HT1080 (cell line): ENCODE measurements around the gene EXOSC7. TPM values are rescaled to one million over a fixed set of nuclear protein-coding genes. Genes with fewer than 3 reads are reported as not detected.

ENCODE experiments used
- DNase-seq: peaks from one replicate; pipeline ENCODE4 v3.0.0-alpha.2; 2015; ENCODE audit warnings: low read depth
- total RNA-seq: library from RNA; depleted of rRNA; stranded (reverse); fragments of >200 nt; shearing (Covaris generic); gene quantifications from 2 replicates; pipeline ENCODE4 v1.2.3, GENCODE V29; 2014

Gene EXOSC7
- total RNA-seq, 1 experiment from 2014 or later = 71.0 TPM

DNA sequence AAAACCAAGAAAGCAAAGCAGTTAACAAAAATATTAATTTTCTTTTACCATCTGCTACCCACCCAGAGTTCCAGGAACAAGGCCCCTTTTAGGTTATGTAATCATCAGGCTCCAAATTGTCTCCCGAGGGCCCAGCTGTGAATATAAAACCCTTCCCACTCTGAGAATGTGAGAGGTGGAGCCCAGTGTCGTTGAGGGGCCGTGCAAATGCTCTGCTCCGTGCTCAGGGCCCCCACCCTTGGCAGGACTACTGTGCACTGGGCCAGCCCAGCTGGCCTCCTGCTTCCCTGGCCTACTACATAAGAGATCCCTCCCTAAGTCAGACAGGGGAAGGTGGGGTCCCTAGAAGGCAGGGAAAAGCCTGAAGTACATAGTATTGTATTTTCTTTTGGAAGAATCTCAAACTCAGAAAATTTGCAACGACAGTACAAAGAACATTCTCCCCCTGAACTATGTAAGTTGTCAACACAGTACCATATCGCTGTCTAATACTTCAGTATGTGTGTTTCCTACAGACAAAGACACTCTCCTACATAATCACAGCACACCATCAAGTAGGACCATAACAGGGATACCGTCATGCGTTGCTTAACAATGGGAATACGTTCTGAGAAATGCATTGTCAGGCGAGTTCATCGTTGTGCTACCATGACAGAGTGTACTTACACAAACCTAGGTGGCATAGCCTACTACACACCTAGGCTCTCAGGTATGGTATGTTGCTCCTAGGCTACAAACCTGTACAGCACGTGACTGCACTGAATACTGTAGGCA, 45.7 kb downstream of the EXOSC7 start:
- DNase-seq = no peak

DNA sequence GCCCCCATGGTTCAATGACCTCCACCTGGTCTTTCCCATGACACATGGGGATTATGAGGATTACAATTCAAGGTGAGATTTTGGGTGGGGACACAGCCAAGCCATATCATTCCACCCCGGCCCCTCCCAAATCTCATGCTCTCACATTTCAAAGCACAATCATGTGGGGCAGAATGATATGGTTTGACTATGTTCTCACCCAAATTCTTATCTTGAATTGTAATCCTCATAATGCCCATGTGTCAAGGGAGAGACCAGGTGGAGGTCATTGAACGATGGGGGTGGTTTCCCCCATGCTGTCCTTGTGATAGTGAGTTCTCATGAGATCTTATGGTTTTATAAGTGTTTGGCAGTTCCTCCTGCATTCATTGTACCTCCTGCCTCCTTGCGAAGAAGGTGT, 47.6 kb downstream of the EXOSC7 start:
- no peak for DNase-seq

DNA sequence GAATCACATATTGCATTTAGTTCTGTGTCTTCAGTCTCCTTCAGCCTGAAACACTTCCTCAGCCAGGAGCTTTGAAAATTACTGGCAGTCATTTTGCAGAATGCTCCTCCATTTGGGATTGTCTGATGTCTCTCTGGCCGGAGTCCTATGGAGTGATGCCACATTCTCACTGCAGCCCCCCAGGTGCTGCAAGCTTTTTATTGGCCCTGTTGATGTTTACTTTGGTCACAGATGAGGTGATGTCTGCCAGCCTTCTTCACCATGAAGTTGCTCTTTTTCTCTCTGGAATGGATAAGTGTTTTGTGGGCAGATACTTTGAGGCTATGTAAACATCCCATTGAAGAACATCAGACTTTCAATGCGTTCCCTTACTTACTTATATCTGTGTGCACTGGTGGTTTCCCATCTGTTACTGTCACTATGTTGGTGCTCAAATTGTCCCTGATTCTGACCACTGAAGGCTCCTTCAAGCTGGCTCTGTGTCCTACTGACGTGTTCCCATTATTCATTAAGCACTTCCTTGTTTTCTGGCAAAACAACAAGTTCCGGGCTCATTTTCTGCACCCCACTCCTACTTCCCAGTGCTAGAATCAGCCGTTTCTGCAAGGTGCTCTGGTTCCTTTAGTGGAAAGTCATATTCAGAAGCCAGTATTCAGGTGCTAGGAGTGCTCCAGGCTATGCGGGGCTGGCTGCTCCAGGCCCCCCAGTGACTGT, 48.7 kb downstream of the EXOSC7 start:
- no peak for DNase-seq

DNA sequence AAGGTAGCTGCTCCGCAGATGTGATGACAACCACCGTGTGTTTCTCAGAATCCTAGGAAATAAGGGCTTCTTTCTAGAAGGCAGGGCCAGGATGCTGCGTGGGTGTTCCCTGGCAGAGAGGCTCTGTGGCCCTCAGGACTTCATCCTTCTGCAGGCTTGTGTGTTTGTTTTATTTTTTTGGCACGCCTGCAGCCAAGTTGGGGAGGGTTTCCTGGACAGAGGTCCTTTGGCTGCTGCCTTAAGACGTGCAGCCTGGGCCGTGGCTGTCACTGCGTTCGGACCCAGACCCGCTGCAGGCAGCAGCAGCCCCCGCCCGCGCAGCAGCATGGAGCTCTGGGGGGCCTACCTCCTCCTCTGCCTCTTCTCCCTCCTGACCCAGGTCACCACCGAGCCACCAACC, 50.0 kb downstream of the EXOSC7 start, which contains the start of gene CLEC3B:
TSS of gene CLEC3B (plus strand) at position 266 of the 400 bp plus-strand sequence. CDS start at position 326, 60 bp downstream.
- DNase-seq = no peak

DNA sequence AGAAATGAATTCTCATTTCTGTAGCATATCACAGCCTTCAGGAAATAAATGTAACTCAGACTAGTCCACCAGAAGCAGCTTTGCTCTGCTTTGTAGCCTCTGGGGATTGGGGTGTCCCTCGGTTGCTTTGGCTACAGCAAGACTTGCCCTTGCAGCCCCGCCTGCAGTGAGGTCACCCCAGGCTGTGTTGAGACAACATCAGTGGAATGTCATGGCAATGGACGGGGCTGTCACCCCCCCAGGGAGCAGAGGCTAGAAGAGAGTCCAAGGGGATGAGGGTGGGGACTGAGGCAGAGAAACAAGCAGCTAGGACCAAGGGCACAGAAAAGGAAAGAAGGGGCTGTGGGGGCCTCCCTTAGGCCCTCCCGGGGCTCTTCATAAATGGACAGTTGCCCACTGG, 50.9 kb downstream of the EXOSC7 start:
- DNase-seq = no peak

DNA sequence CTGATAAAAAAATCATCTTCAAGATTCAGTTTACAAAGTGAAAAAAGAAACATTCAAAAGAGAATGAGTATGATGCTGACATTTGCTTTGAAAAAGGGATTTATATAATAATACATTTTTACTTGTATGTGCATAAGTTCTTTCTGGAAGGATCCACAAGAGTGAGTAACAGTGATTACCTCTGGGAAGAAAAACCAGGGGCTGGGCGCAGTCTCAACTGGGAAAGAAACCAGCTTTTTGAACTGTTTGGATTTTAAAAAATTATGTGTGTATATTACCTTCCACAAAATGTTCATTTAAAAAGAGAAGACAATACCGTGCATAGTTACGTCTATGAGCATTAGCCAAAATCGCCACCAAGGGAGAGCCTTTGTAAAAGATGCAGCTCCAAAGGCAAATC, 51.4 kb downstream of the EXOSC7 start:
- no peak for DNase-seq

DNA sequence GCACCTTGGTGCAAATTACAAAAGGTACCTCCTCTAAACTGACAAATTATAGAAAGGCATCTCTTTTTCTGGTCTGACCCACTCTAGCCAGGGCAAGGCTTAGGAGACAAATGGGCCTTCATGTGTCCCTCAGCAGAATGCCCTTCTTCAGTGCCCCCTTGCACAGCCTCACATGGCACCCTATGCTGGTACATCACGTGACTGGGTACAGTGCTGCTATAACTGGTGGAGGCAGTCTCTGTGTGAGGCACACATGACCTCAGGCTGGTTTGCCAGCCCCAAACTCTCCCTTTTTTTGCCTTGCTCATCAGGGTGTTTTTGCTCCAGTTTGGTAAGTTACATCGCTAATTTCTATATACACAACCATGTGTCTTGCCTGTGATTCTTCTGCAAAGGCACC, 53.2 kb downstream of the EXOSC7 start:
- DNase-seq = no peak

DNA sequence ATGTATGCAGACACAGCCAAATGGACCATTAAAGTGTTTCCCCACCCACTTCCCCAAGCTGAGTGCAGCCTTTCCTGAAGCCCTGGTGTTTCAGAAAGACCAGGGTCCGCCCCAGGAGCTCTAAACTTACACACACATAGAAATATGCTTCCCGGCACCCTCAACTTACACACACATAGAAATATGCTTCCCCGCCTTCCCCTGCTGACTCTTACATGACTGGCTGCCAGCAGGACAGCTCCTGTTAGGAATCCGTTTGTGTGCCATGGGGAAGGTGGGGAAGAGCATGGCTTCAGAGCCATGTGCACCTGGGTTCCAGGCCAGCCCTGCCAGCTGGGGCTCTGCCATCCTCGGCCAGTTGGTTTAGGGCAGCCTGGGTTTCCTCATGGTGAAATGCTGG, 53.6 kb downstream of the EXOSC7 start:
- peak; percentile 21 for DNase-seq

DNA sequence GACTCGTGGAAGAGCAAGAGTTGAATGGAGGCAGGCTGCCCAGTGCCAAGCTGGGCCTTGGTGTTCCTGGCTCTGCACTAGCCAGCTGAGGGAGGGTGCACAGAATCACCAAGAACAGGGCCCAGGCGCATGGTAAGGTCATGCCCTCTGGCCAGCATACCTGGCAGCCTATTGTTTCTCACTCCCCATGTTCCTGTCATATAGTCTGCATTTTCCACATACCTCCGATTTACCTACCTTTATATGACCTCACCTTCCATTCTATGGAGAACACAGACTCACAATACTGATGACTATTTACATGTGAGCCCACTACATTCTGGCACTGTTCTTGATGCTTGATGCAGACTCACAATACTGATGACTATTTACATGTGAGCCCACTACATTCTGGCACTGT, 55.5 kb downstream of the EXOSC7 start:
- DNase-seq = no peak

DNA sequence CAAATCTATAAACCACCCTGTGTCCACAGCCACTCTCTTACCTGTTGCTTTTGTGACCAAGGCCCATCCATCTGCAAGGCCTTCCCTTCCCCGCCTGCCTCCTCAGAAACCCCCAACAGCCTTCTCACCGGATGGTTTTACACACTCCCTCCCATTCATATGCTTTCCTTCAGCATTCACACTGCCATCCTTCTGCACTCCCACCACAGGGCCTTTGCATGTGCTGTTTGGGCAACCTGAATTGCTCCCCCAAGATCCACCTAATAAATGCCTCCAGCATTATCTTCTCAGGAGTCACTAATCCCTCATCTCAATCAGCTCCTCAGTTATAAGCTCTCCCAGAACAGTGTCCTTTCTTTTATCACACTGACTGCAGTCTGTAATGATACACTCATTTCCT, 56.1 kb downstream of the EXOSC7 start:
- DNase-seq = no peak

DNA sequence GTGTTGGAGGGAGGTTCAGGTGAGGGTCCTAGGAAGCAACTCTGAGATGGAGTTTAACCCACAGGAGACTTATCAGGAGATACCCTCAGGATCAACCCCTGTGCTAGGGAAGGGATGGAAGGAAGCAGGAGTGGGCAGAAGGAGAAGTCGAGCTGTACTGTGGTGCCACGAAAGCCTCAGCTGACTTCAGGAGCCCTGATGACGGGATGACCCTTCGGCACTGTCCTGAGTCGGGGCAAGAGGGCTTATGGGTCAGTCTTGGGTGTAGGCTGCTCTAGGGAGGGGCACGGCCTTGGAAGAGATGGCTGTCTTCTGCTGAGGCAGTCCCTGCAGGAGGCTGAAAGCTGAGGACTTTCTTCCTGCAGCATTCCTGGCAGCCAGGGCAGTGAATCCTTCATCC, 57.7 kb downstream of the EXOSC7 start:
- no peak for DNase-seq

DNA sequence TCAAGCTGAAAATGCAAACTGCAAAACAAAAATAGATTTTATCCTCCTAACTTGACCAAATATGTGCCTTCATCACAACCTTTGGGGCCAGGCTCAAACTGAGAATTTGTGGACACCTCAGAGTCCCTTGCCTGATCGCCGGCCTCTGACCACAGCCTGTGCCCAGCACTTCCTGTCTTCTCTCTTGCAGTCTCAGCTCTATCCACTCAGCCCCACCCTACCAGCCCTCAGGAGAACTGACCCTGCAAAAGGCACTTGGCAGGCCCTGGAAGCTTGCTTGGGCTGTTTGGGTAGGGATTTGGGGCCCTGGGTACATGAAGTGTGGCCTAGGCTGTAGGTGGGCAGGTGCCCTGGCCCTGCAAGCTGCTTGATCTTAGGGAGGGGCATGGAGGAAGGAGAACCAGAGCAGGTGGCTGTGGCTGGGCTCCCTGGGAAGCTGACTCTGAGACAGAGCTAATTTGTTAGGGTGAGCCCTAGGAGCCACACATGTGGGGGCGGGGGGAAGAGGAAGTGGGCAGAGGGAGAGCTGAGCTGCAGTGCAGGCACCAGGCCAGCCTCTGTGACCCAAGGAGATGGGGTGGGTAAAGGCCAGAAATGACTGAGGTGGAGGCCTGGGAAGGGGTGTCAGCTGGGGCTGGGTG, 58.7 kb downstream of the EXOSC7 start:
- peak; percentile 40 for DNase-seq

DNA sequence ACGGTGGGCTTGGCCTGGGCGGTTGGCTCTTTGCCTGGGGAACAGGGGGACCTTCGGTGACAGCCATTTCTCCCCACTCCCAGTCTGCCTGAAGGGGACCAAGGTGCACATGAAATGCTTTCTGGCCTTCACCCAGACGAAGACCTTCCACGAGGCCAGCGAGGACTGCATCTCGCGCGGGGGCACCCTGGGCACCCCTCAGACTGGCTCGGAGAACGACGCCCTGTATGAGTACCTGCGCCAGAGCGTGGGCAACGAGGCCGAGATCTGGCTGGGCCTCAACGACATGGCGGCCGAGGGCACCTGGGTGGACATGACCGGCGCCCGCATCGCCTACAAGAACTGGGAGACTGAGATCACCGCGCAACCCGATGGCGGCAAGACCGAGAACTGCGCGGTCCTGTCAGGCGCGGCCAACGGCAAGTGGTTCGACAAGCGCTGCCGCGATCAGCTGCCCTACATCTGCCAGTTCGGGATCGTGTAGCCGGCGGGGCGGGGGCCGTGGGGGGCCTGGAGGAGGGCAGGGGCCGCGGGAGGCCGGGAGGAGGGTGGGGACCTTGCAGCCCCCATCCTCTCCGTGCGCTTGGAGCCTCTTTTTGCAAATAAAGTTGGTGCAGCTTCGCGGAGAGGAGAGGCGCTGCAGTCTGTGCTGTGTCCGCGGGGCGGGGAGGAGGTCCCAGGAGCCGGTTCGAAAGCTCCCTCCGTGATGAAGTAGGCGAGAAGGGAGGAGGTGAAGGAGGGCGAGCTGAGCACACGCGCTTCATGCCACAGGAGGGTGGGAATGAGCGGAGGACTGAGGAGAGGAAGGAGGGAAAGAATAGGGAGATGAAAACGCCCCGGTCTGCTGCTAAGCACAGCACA, 59.6 kb downstream of the EXOSC7 start:
- DNase-seq = no peak

DNA sequence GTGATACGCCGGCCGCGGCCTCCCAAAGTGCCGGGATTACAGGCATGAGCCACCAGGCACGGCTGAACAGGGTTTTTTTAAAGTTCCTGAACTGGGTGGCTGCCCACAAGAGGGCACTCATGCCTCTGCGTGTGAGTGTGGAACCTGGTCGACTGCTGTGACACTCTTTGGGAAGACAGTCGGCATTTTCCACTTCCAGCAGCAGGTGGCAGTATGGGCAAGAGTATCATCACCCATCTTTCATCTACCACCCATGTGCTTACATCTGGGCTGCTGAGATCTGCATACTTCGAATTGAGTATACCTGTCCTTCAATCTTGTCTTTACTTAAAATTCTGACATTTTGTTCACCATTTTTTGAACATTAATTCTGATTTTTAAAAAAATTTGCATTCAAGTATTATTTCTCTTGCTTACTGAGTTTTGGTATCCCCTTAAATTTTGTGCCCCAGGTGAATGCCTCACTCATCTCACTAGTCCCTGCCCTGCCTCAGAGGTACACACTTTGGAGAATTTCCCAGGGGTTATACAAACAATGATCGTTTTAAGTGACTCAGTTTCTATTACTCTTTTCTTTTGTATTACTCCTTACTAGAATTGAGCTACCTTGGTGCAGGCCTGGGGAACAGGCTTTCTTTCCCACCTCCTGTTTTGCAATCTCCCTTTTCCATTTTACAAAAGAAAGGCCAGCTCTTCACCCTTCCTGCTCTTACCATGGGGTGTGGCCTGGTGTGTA, 61.8 kb downstream of the EXOSC7 start:
- peak; percentile 98 for DNase-seq

DNA sequence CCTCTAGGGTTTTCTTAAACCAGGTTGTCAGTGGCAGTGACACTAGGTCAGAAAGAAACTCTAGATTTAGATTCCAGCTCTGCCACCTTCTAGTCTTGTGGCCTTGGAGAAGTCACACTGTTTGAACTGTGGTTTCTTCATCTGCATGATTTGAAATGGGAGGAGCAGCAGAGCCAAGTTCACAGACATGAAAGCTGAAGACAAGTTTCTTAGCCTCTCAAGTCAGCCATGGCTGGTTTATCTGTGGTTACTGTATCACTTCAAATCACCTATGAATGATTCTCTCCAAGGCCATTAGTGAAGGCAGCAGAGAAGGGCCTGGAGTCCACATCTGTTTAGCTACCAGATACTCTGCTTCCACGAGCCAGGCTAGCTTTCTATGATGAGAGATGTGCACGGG, 65.6 kb downstream of the EXOSC7 start:
- no peak for DNase-seq

DNA sequence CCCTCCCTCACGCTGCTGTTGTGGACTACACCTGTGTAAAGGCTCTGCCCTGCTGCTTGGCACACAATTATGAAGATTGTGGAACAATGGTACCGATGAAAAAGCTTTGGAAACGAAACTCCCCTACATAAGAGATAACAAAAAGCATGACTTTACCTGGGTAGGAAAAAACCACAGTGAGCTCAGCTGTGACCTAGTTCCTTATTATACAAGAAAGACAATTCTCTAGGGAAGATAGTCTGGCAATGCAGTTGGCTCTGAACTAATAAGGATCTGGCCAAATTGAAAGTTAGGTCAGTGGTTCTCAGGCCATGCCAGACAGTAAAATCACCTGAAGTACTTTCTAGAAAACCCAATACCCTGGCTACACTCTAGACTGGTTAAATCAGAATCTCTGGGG, 66.1 kb downstream of the EXOSC7 start:
- DNase-seq = no peak

DNA sequence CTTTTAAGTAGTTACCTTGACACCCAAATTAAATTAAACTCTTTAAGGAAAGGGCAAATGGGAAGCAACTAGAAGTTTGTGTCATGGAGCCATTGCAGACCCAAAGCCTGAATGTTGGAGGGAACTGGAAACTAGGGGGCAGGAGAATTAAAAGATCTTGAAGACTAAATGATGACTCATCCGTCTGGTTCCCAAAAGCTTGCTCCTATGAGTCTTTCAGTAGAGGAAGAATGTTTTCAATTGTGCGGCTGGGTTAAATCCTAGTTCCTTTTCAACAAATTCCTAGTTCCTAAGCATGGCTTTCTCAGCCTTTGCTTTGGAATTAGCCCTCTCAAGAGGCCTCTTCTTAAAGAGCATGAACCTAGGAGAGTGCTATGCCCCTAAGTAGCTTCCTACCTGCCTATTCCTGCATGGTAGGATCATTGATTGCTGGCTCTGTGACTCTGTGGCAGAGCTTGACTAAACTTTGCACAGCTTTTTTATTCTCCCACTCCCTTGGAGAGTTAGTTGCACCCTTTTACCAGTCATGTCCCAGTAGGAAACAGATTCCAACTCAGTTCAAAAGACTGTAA, 67.8 kb downstream of the EXOSC7 start:
- DNase-seq = peak; percentile 86

DNA sequence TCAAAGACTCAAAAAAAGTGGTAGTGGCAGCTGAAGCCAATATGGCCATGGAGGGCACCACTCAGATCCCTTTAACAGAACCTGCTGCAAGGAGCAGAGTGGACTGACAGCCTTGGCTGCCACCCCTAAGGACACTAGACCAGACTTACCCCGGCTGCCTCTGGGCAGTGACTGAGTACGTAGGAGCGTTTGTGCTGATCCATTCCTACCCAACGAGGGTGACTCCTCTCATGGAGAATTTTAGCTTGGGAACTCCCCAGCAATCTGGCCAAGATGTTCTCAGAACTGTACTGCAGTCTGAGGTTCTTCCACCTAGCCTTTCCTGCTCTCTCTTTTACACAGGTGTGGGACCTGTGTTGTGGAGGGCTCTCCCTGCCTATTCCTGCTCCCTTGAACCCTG, 72.2 kb downstream of the EXOSC7 start:
- no peak for DNase-seq

DNA sequence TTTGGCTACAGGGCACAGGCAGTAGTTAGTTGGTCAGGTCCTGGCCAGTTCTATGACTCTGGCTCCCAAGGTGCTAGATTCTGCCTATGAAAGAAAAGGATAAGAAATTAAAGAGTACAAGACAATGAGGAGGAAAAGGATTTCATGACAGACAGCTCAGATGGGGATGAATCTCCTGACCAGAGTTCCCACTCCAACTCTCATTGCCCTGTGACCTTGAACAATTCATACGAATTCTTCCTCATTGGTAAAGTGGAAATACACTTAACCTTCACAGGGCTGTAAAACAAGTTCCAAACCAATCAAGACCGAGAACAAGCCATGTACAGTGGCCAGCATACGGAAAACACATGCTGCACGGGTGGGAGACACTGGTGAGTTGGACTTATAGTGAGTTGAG, 73.8 kb downstream of the EXOSC7 start:
- no peak for DNase-seq

DNA sequence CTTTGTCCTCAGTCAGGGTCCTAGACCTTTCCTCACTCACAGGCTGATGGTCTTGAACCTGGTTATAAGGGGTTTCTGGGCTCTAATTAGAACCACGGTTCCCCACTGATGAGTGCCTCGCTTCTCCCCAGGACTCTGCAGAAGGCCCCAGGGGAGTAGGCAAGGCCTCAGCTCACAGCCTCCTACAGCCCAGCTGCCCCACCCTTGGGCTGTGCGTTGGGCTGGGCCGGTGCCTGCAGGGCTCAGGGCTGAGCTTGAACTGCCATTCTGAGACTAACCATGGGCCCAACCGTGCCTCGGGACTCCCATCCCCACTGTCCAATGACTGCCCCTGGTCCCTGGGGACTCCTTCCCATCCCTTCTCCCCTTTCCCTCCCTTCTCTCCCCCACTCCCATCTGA, 75.6 kb downstream of the EXOSC7 start:
- no peak for DNase-seq
